ENCODE measurements around the gene EXOC3.

Gene EXOC3

GRCh38 chr5:421901-422300 lies 21.1 kb upstream of the EXOC3 start:
- TF ChIP-seq FOXP2 (optimal IDR thresholded peaks at IDR 0.05; ENCODE audit: borderline replicate concordance, extremely low read depth, extremely low read length, insufficient read depth) (no peak), REST (IDR thresholded peaks at IDR 0.05; ENCODE audit: insufficient read depth in 1 of 2, low read depth in 2 of 2, low read length in 2 of 2) (no peak), POLR2AphosphoS5 (IDR thresholded peaks at IDR 0.05; ENCODE audit: low read depth, low read length) (no peak), TAF1 (IDR thresholded peaks at IDR 0.05; ENCODE audit: borderline replicate concordance, insufficient read depth, low read length) (no peak), SIN3A (IDR thresholded peaks at IDR 0.05; ENCODE audit: borderline replicate concordance, insufficient read depth, low read length) (no peak)

GRCh38 chr5:422323-423232 lies 20.4 kb upstream of the EXOC3 start:
- TF ChIP-seq REST (IDR thresholded peaks at IDR 0.05; ENCODE audit: insufficient read depth in 1 of 2, low read depth in 2 of 2, low read length in 2 of 2) (no peak), FOXP2 (optimal IDR thresholded peaks at IDR 0.05; ENCODE audit: borderline replicate concordance, extremely low read depth, extremely low read length, insufficient read depth) (no peak), SIN3A (IDR thresholded peaks at IDR 0.05; ENCODE audit: borderline replicate concordance, insufficient read depth, low read length) (no peak), TAF1 (IDR thresholded peaks at IDR 0.05; ENCODE audit: borderline replicate concordance, insufficient read depth, low read length) (no peak), POLR2AphosphoS5 (IDR thresholded peaks at IDR 0.05; ENCODE audit: low read depth, low read length) (no peak)

- TF ChIP-seq FOXP2 (optimal IDR thresholded peaks at IDR 0.05; ENCODE audit: borderline replicate concordance, extremely low read depth, extremely low read length, insufficient read depth): no peak
- no peak for TF ChIP-seq TAF1 (IDR thresholded peaks at IDR 0.05; ENCODE audit: borderline replicate concordance, insufficient read depth, low read length)
- no peak for TF ChIP-seq SIN3A (IDR thresholded peaks at IDR 0.05; ENCODE audit: borderline replicate concordance, insufficient read depth, low read length)
- TF ChIP-seq REST (IDR thresholded peaks at IDR 0.05; ENCODE audit: insufficient read depth in 1 of 2, low read depth in 2 of 2, low read length in 2 of 2): no peak
These were observed 19.8 kb upstream of the EXOC3 start for GRCh38 chr5:423233-423565.

GRCh38 chr5:423626-424261 lies 19.2 kb upstream of the EXOC3 start:
- no peak for TF ChIP-seq FOXP2 (optimal IDR thresholded peaks at IDR 0.05; ENCODE audit: borderline replicate concordance, extremely low read depth, extremely low read length, insufficient read depth)
- TF ChIP-seq SIN3A (IDR thresholded peaks at IDR 0.05; ENCODE audit: borderline replicate concordance, insufficient read depth, low read length): no peak
- no peak for TF ChIP-seq REST (IDR thresholded peaks at IDR 0.05; ENCODE audit: insufficient read depth in 1 of 2, low read depth in 2 of 2, low read length in 2 of 2)
- no peak for TF ChIP-seq POLR2AphosphoS5 (IDR thresholded peaks at IDR 0.05; ENCODE audit: low read depth, low read length)
- TF ChIP-seq TAF1 (IDR thresholded peaks at IDR 0.05; ENCODE audit: borderline replicate concordance, insufficient read depth, low read length): no peak

Measured in PFSK-1 (cell line).